ENCODE results near the gene INTS2. TPM values are rescaled to one million over a fixed set of nuclear protein-coding genes. Genes with fewer than 3 reads are reported as not detected.

Gene INTS2
- total RNA-seq, 6 experiments from 2014 or later = 4.2 to 6.5 (median 4.9) TPM

- 90% methylated on average over 7 of the region's 7 CpGs for WGBS (ENCODE audit: insufficient coverage, low coverage, low lambda C conversion rate, missing lambda C conversion rate)
These were observed 94.1 kb downstream of the INTS2 start for GRCh38 chr17:61833536-61834193.

GRCh38 chr17:61832463-61832862 is 95.3 kb downstream of the INTS2 start:
- intact Hi-C loops (cut with DNase I) = loop anchor here in 1 of 2 donors (10.0 kb wide), 1 partner anchor 418 kb away; no protein-coding TSS in a partner anchor

More at GRCh38 chr17:61833536-61834193, 94.1 kb downstream of the INTS2 start:
- Histone ChIP-seq H3K27me3 (no peaks in the 10 kb centered on the region), H3K4me1 (no peaks in the 10 kb centered on the region), H3K36me3 (no peaks in the 10 kb centered on the region), H3K27ac (no peak overlapping the region), H3K4me3 (no peak overlapping the region), H3K9me3 (no peaks in the 10 kb centered on the region)
- TF ChIP-seq POLR2A (IDR thresholded peaks at IDR 0.05) = no peak
- no peak for TF ChIP-seq CTCF (IDR thresholded peaks at IDR 0.05)
- DNase-seq = no peak
- no peak for ATAC-seq
- intact Hi-C loops (cut with DNase I) = loop anchor here in 1 of 2 donors (10.0 kb wide), 1 partner anchor 419 kb away; no protein-coding TSS in a partner anchor

DNA sequence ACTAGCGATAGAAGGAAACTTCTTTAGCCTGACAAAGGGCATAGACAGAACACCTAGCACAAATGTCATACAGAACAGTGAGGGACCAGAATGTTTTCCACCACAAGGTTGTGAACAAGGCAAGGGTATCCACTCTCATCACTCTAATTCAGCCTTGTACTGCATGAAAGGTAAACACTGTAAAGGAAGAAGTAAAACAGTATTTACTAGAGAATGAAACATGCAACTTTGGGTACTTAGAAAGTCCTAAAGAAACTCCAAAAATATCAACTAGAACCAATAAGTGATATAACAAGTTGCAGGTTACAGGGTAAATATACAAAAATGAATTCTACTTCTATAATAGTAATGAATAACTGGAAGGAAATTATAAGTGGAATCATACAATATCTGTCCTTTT is 96.7 kb downstream of the INTS2 start:
- no peaks in the 10 kb centered on the region for H3K4me1 ChIP-seq
- no peaks in the 10 kb centered on the region for H3K9me3 ChIP-seq
- TF ChIP-seq CTCF (IDR thresholded peaks at IDR 0.05) (no peak), POLR2A (IDR thresholded peaks at IDR 0.05) (no peak)
- WGBS (ENCODE audit: insufficient coverage, low coverage, low lambda C conversion rate, missing lambda C conversion rate) = 90% methylated on average over 1 of the region's 1 CpG
- H3K4me3 ChIP-seq = no peak overlapping the region
- H3K27me3 ChIP-seq = no peaks in the 10 kb centered on the region
- no peak overlapping the region for H3K27ac ChIP-seq
- intact Hi-C loops (cut with DNase I) = loop anchor here in 1 of 2 donors (10.0 kb wide), 1 partner anchor 416 kb away; no protein-coding TSS in a partner anchor
- DNase-seq = no peak
- no peaks in the 10 kb centered on the region for H3K36me3 ChIP-seq
- no peak for ATAC-seq

More at GRCh38 chr17:61832463-61832862, 95.3 kb downstream of the INTS2 start:
- H3K36me3 ChIP-seq = no peaks in the 10 kb centered on the region
- H3K4me3 ChIP-seq = no peak overlapping the region
- no peaks in the 10 kb centered on the region for H3K4me1 ChIP-seq
- no peaks in the 10 kb centered on the region for H3K9me3 ChIP-seq
- WGBS (ENCODE audit: insufficient coverage, low coverage, low lambda C conversion rate, missing lambda C conversion rate) = 96% methylated on average over 3 of the region's 3 CpGs
- DNase-seq = no peak
- TF ChIP-seq POLR2A (IDR thresholded peaks at IDR 0.05) (no peak), CTCF (IDR thresholded peaks at IDR 0.05) (no peak)
- no peak overlapping the region for H3K27ac ChIP-seq
- ATAC-seq = no peak
- H3K27me3 ChIP-seq = no peaks in the 10 kb centered on the region

DNA sequence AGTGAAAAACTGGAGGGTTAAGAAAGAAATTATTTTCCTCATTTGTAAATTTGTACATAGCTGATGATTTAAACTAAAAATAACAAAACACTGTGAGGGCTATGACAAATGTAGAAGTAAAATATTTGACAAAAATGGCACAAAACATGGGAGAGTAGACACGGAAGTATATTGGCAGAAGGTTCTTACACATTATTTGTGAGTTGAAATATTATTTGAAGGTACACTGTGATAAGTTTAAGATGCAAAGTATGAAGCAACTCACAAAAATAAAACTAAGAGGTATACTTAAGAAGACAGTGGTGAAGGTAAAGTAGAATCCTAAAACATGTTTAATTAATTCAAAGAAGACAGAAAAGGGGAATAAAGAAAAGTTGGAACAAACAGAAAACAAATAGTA is 99.1 kb downstream of the INTS2 start:
- Histone ChIP-seq H3K27ac (no peak overlapping the region), H3K36me3 (no peaks in the 10 kb centered on the region), H3K9me3 (no peaks in the 10 kb centered on the region), H3K27me3 (no peaks in the 10 kb centered on the region), H3K4me1 (no peaks in the 10 kb centered on the region), H3K4me3 (no peak overlapping the region)
- DNase-seq = no peak
- no peak for ATAC-seq
- TF ChIP-seq CTCF (IDR thresholded peaks at IDR 0.05) = no peak
- TF ChIP-seq POLR2A (IDR thresholded peaks at IDR 0.05) = no peak
- 89% methylated on average over 1 of the region's 1 CpG for WGBS (ENCODE audit: insufficient coverage, low coverage, low lambda C conversion rate, missing lambda C conversion rate)
- intact Hi-C loops (cut with DNase I) = no loop called here

All from right lobe of liver (tissue), 6 donors.